K562 (cell line): ENCODE results near the gene FKBP2. TPM values are rescaled to one million over a fixed set of nuclear protein-coding genes. Genes with fewer than 3 reads are reported as not detected.

Experiments
- ARID2 ChIP-seq: fragments of 450-650 bp; IDR thresholded peaks from 2 replicates; pipeline ENCODE4 v1.6.1; 2017; ENCODE audit warnings: antibody characterized with exemption, mild to moderate bottlenecking
- CBFB ChIP-seq: sonication (generic); formaldehyde crosslinking; IDR thresholded peaks from 2 replicates; pipeline ENCODE4 v1.4.0; 2020; ENCODE audit warnings: mild to moderate bottlenecking, missing genetic modification reagents
- CEBPG ChIP-seq, 3 experiments: fragments of 200-800 bp in 1 of 3; sonication (Bioruptor generic) in 1 of 3; sonication (generic) in 1 of 3; formaldehyde crosslinking in 1 of 3; IDR thresholded peaks in 2 of 3; conservative IDR thresholded peaks in 1 of 3; 2 replicates each; pipeline versions ENCODE4 v1.6.1 to v1.8.0; 2016 to 2022; ENCODE audit warnings: missing compliant biosample characterization in 2 of 3, missing genetic modification characterization in 2 of 3, mild to moderate bottlenecking in 1 of 3, missing genetic modification reagents in 1 of 3
- EGR1 ChIP-seq: fragments of 450-650 bp; conservative IDR thresholded peaks from 2 replicates; pipeline ENCODE4 v1.6.1; 2017; ENCODE audit warnings: mild to moderate bottlenecking
- EP400 ChIP-seq: fragments of 450-650 bp; IDR thresholded peaks from 2 replicates; pipeline ENCODE4 v1.6.1; 2017; ENCODE audit warnings: antibody characterized with exemption, mild to moderate bottlenecking, moderate library complexity
- MYNN ChIP-seq, 2 experiments: sonication (generic); formaldehyde crosslinking in 1 of 2; IDR thresholded peaks; 2 replicates each; pipeline versions ENCODE4 v1.5.0 to v1.6.1; 2016 to 2020; ENCODE audit warnings: antibody characterized with exemption in 1 of 2, missing genetic modification reagents in 1 of 2
- NCOA2 ChIP-seq, 2 experiments: fragments of 450-650 bp; IDR thresholded peaks; 2 replicates each; pipeline ENCODE4 v1.6.1; 2018; ENCODE audit warnings: mild to moderate bottlenecking in 2 of 2, moderate library complexity in 1 of 2; ENCODE audit not compliant: partially characterized antibody in 2 of 2
- POLR2AphosphoS5 ChIP-seq: IDR thresholded peaks from 2 replicates; pipeline ENCODE4 v1.6.1; 2011; ENCODE audit warnings: mild to moderate bottlenecking, low read depth, low read length, moderate library complexity; ENCODE audit not compliant: control insufficient read depth, insufficient read depth
- RBFOX2 ChIP-seq: fragments of 200-400 bp; formaldehyde crosslinking; IDR thresholded peaks from 2 replicates; pipeline ENCODE4 v1.6.1; 2017; ENCODE audit warnings: low read depth, mild to moderate bottlenecking, low read length, moderate library complexity
- RFX5 ChIP-seq: IDR thresholded peaks from 2 replicates; pipeline ENCODE4 v1.6.1; 2011; ENCODE audit warnings: low read depth, mild to moderate bottlenecking, improper control_type of control experiment, low read length
- RNF2 ChIP-seq: sonication (generic); IDR thresholded peaks from 2 replicates; pipeline ENCODE4 v1.6.1; 2016
- SRF ChIP-seq, 2 experiments: fragments of 250-450, 450-650 bp in 1 of 2; sonication (Bioruptor Pico) in 1 of 2; sonication (generic) in 1 of 2; formaldehyde crosslinking; IDR thresholded peaks; 2 replicates each; pipeline versions ENCODE4 v1.5.0 to v1.5.1; 2020 to 2022; ENCODE audit warnings: mild to moderate bottlenecking in 1 of 2, missing genetic modification reagents in 1 of 2
- SRSF3 ChIP-seq: fragments of 200-400 bp; formaldehyde crosslinking; IDR thresholded peaks from 2 replicates; pipeline ENCODE4 v1.6.1; 2016; ENCODE audit warnings: mild to moderate bottlenecking, low read length, moderate library complexity; ENCODE audit not compliant: insufficient read depth
- TBL1XR1 ChIP-seq, 2 experiments: IDR thresholded peaks; 2 replicates each; pipeline ENCODE4 v1.6.1; 2012; ENCODE audit warnings: improper control_type of control experiment in 2 of 2, low read length in 2 of 2, mild to moderate bottlenecking in 1 of 2
- TCF3 ChIP-seq: sonication (generic); formaldehyde crosslinking; IDR thresholded peaks from 2 replicates; pipeline ENCODE4 v1.4.0; 2020; ENCODE audit warnings: mild to moderate bottlenecking, missing genetic modification reagents
- ZKSCAN1 ChIP-seq: fragments of 150-350 bp; IDR thresholded peaks from 2 replicates; pipeline ENCODE4 v1.6.1; 2016; ENCODE audit warnings: low read depth, low read length
- ZNF23 ChIP-seq: fragments of 250-450 bp; sonication (Bioruptor Pico); IDR thresholded peaks from 2 replicates; pipeline ENCODE4 v1.4.0; 2020; ENCODE audit warnings: mild to moderate bottlenecking
- ZNF347 ChIP-seq: fragments of 450-650 bp; formaldehyde crosslinking; IDR thresholded peaks from 2 replicates; pipeline ENCODE4 v1.4.0; 2020; ENCODE audit warnings: low read depth, mild to moderate bottlenecking, moderate library complexity
- ZNF395 ChIP-seq: fragments of 200-800 bp; sonication (Bioruptor generic); IDR thresholded peaks from 2 replicates; pipeline ENCODE4 v1.6.1; 2017; ENCODE audit warnings: missing genetic modification characterization, missing compliant biosample characterization
- ZNF518B ChIP-seq: fragments of 250-450 bp; sonication (Bioruptor Pico); IDR thresholded peaks from 2 replicates; pipeline ENCODE4 v1.5.0; 2021; ENCODE audit warnings: mild to moderate bottlenecking, moderate library complexity
- ZNF655 ChIP-seq: fragments of 250-450 bp; sonication (Bioruptor Pico); IDR thresholded peaks from 2 replicates; pipeline ENCODE4 v1.5.0; 2021
- polyA plus RNA-seq, 8 experiments: library from polyadenylated mRNA; depleted of rRNA in 4 of 8; stranded (reverse) in 5 of 8; unstranded in 3 of 8; fragments of >200 nt; fragmentation: Nextera tagmentation in 2 of 8; fragmentation: Illumina TruSeq in 1 of 8; extraction: Ambion mirVana in 2 of 8; extraction: Trizol in 1 of 8; gene quantifications; 2 replicates each; pipeline versions ENCODE4 v1.2.1 to v1.2.3, GENCODE V29; 2011 to 2014; ENCODE audit warnings: inconsistent platforms in 1 of 8, missing spikeins in 1 of 8
- total RNA-seq, 7 experiments: library from RNA; depleted of rRNA in 6 of 7; stranded (reverse); fragments of >200 nt in 6 of 7; fragmentation: Illumina TruSeq in 2 of 7; extraction: Trizol in 2 of 7; gene quantifications; 2 replicates each; pipeline versions ENCODE4 v1.2.1 to v1.2.3, GENCODE V29; 2011 to 2021; ENCODE audit warnings: low replicate concordance in 1 of 7

FKBP2 gene
- total and polyA plus RNA-seq, 9 of the 15 experiments (the other 6 are each of a cell fraction or from before 2014, with no cell fraction given), result 3.5 to 151 (median 58.1) TPM

- TF ChIP-seq TCF3 (CRISPR knock-in tag), result no peak
- no peak for TF ChIP-seq ZNF655 (CRISPR knock-in tag)
- no peak for TF ChIP-seq RFX5
- no peak for TF ChIP-seq MYNN (IDR thresholded peaks at IDR 0.05)
- TF ChIP-seq MYNN (CRISPR knock-in tag; IDR thresholded peaks at IDR 0.05), result no peak
- no peak for TF ChIP-seq ZKSCAN1
- no peak for TF ChIP-seq TBL1XR1 (IDR thresholded peaks at IDR 0.05; ENCODE audit: low read length in 2 of 2)
- no peak for TF ChIP-seq ZNF518B (CRISPR knock-in tag)
- TF ChIP-seq EGR1, result peak; percentile 42
- no peak for TF ChIP-seq NCOA2 (IDR thresholded peaks at IDR 0.05; ENCODE audit: partially characterized antibody in 2 of 2)
- TF ChIP-seq RBFOX2, result peak; percentile 67
- no peak for TF ChIP-seq CBFB (CRISPR knock-in tag)
- peak; percentile 64; the same call in 1 of the 2 replicates for TF ChIP-seq EP400
- TF ChIP-seq ZNF347 (CRISPR knock-in tag), result no peak
- no peak; the same call in none of the 2 replicates for TF ChIP-seq POLR2AphosphoS5
- no peak for TF ChIP-seq SRF (CRISPR knock-in tag; IDR thresholded peaks at IDR 0.05)
- no peak for TF ChIP-seq ARID2
- no peak for TF ChIP-seq SRSF3
- no peak for TF ChIP-seq RNF2
- TF ChIP-seq CEBPG (CRISPR knock-in tag; IDR thresholded peaks at IDR 0.05), result no peak
- no peak for TF ChIP-seq CEBPG (tag; conservative IDR thresholded peaks at IDR 0.05 in 1 of 2, IDR thresholded peaks at IDR 0.05 in 1 of 2)
- no peak for TF ChIP-seq ZNF23 (CRISPR knock-in tag)
- TF ChIP-seq ZNF395 (CRISPR knock-in tag), result no peak
Measured at GRCh38 chr11:64251016-64251752, 10.3 kb downstream of the FKBP2 start, which contains the start of gene PLCB3 (continued).
